ENCODE results near the gene ANK2. TPM values are rescaled to one million over a fixed set of nuclear protein-coding genes. Genes with fewer than 3 reads are reported as not detected.
A peak's percentile ranks its signal among the peaks of the same experiment; 100 is the strongest.

Gene ANK2
- total and polyA plus RNA-seq, 2 donors from 2014 or later: 21.1 to 125 TPM

GRCh38 chr4:113398441-113399143 is 349.1 kb downstream of the ANK2 start:
- TF ChIP-seq CTCF (IDR thresholded peaks at IDR 0.05; ENCODE audit: borderline replicate concordance, extremely low read depth, insufficient read depth): no peak
- Histone ChIP-seq H3K9ac (ENCODE audit: low read length in 3 of 3) (no peak overlapping the region), H3K9me3 (ENCODE audit: control insufficient read depth in 2 of 3, insufficient read depth in 1 of 3, low read length in 3 of 3) (no peaks in the 10 kb centered on the region), H3K27me3 (ENCODE audit: control insufficient read depth, insufficient read depth, low read length) (no peaks in the 10 kb centered on the region), H3K27ac (ENCODE audit: low read depth in 2 of 2, low read length in 2 of 2) (no peak overlapping the region), H3K36me3 (ENCODE audit: control insufficient read depth in 2 of 3, insufficient read depth in 3 of 3, low read length in 3 of 3) (no peaks in the 10 kb centered on the region), H3K4me3 (ENCODE audit: low read length in 3 of 3) (no peak overlapping the region), H3K4me1 (ENCODE audit: control insufficient read depth in 2 of 3, insufficient read depth in 2 of 3, low read depth in 1 of 3, low read length in 3 of 3) (peaks cover 0 to 5% (median 0%) of the 10 kb centered on the region in 3 donors)
- no peak for FAIRE-seq
- DNase-seq: no peak
- intact Hi-C loops (cut with DNase I): no loop called here

- H3K9me3 ChIP-seq (ENCODE audit: control insufficient read depth in 2 of 3, insufficient read depth in 1 of 3, low read length in 3 of 3): no peaks in the 10 kb centered on the region
- intact Hi-C loops (cut with DNase I): no loop called here
- DNase-seq (no peak), FAIRE-seq (no peak)
- no peaks in the 10 kb centered on the region for H3K27me3 ChIP-seq (ENCODE audit: control insufficient read depth, insufficient read depth, low read length)
- no peak overlapping the region for H3K9ac ChIP-seq (ENCODE audit: low read length in 3 of 3)
- no peak overlapping the region for H3K27ac ChIP-seq (ENCODE audit: low read depth in 2 of 2, low read length in 2 of 2)
- H3K4me3 ChIP-seq (ENCODE audit: low read length in 3 of 3): no peak overlapping the region
- no peaks in the 10 kb centered on the region for H3K36me3 ChIP-seq (ENCODE audit: control insufficient read depth in 2 of 3, insufficient read depth in 3 of 3, low read length in 3 of 3)
- H3K4me1 ChIP-seq (ENCODE audit: control insufficient read depth in 2 of 3, insufficient read depth in 2 of 3, low read depth in 1 of 3, low read length in 3 of 3): no peaks in the 10 kb centered on the region
- no peak for TF ChIP-seq CTCF (IDR thresholded peaks at IDR 0.05; ENCODE audit: borderline replicate concordance, extremely low read depth, insufficient read depth)
Measured at GRCh38 chr4:113404167-113404571, 354.7 kb downstream of the ANK2 start.

DNA sequence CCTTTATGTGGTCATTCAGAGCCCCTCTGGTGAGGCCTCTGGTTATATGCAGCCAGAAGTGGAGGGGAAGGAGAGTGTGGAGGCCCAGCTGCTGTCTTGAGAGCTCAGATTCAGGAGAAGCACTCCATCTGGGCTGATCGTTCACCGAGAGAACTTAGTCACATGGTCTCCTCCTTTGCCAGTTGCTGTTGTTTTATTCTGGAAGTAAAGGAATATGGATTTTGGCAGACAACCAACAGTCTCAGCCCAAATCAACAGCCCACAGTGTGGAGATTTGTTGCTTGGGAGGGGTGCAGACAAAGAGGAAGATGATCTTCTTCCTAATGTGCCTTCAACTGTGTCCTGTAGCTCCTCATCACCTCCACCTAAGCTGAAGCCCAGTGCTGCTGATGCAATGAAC is 355.4 kb downstream of the ANK2 start:
- intact Hi-C loops (cut with DNase I): no loop called here
- Histone ChIP-seq H3K9me3 (ENCODE audit: control insufficient read depth in 2 of 3, insufficient read depth in 1 of 3, low read length in 3 of 3) (no peaks in the 10 kb centered on the region), H3K27ac (ENCODE audit: low read depth in 2 of 2, low read length in 2 of 2) (no peak overlapping the region), H3K4me1 (ENCODE audit: control insufficient read depth in 2 of 3, insufficient read depth in 2 of 3, low read depth in 1 of 3, low read length in 3 of 3) (no peaks in the 10 kb centered on the region), H3K36me3 (ENCODE audit: control insufficient read depth in 2 of 3, insufficient read depth in 3 of 3, low read length in 3 of 3) (no peaks in the 10 kb centered on the region), H3K4me3 (ENCODE audit: low read length in 3 of 3) (no peak overlapping the region), H3K9ac (ENCODE audit: low read length in 3 of 3) (no peak overlapping the region), H3K27me3 (ENCODE audit: control insufficient read depth, insufficient read depth, low read length) (no peaks in the 10 kb centered on the region)
- FAIRE-seq (no peak), DNase-seq (peak in 3 of 5 donors; percentile 25 to 88 (median 50))
- TF ChIP-seq CTCF (IDR thresholded peaks at IDR 0.05; ENCODE audit: borderline replicate concordance, extremely low read depth, insufficient read depth): no peak
